ENCODE measurements around the gene XRCC6.

GRCh38 chr22:41621911-41622179 is 750 bp downstream of the XRCC6 start:
- no peak for TF ChIP-seq POLR2A (IDR thresholded peaks at IDR 0.05; ENCODE audit: low read depth, low read length)
- no peak for TF ChIP-seq TAF1 (IDR thresholded peaks at IDR 0.05; ENCODE audit: borderline replicate concordance, low read depth, low read length)

All from GM12892 (cell line).